22Rv1 (cell line): ENCODE measurements around the gene CAMK2B.

Source experiments
- H3K27ac ChIP-seq: fragments of 450-650 bp; 2 replicates; pipeline ENCODE4 v1.5.1; 2017
- CTCF ChIP-seq: fragments of 450-650 bp; IDR thresholded peaks from 2 replicates; pipeline ENCODE4 v1.5.1; 2017; ENCODE audit warnings: mild to moderate bottlenecking
- ZFX ChIP-seq: fragments of 450-650 bp; IDR thresholded peaks from 2 replicates; pipeline ENCODE4 v1.6.1; 2017; ENCODE audit warnings: antibody characterized with exemption, borderline replicate concordance

The CAMK2B gene

DNA sequence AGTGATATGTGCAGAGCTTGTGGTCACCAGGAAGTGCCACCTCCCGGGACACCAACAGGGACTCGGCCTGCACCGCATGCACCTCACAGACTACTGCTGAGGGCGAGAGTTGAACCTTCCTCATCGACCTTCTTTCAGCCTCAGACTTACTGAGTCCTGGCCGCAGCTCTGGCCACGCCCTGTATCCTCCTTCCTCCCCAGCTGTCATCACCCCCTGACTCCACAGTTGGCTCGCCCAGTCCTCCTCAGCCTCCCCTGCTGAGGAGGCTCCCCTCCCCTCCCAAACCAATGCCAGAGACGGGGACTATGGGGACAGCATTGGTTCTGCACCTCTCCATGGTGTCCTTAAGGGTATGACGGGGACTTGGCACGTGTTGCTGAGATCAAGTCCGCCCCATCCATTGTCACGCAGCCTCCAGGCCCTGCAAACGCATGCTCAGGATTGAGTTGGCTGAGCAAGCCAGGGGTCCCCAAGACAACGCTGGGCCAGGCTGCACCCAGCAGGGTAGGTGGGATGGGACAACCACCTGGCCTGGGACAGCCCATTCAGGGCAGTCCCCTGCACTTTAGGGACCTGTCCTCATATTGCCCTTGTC lies 75.7 kb downstream of the CAMK2B start:
- TF ChIP-seq ZFX (no peak), CTCF (no peak)
- no peak overlapping the region for H3K27ac ChIP-seq

- TF ChIP-seq ZFX, result no peak
- TF ChIP-seq CTCF, result no peak
- no peak overlapping the region for H3K27ac ChIP-seq
These were observed 77.3 kb downstream of the CAMK2B start for GRCh38 chr7:44247868-44248651.

DNA sequence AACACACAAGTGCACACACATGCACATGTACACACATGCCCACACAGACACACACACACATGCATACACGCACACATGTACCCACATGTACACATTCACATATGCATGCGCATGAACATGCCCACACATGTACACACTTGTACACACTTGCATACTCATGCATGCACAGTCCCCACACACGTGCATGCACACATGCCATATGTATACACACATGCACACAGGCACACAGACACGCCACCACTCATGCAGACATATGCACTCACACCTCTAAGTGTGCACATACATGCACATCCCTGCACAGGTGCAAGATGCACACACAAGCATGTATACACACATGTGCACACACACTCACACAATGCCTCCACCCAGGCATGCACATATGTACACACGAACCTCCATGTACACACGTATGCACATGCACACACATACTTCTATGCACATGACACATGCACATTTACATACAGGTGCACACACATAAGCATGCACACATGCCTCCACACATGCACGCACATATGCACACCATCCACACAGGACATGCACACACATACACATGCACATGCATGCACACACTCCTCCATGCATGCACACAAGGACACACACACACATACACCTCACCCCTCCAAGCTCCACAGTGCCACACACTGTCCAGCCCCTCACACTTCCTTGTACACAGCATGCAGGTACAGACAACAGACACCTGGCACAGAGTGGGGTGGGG lies 78.8 kb downstream of the CAMK2B start:
- TF ChIP-seq ZFX, result no peak
- no peak for TF ChIP-seq CTCF
- H3K27ac ChIP-seq, result no peak overlapping the region

- TF ChIP-seq CTCF, result peak; percentile 75
- TF ChIP-seq ZFX, result no peak
- H3K27ac ChIP-seq, result no peak overlapping the region
These were observed 81.1 kb downstream of the CAMK2B start for GRCh38 chr7:44244282-44244681.

- TF ChIP-seq CTCF, result no peak
- no peak for TF ChIP-seq ZFX
- no peak overlapping the region for H3K27ac ChIP-seq
These were observed 83.3 kb downstream of the CAMK2B start for GRCh38 chr7:44242091-44242490.

GRCh38 chr7:44240983-44241510 lies 84.3 kb downstream of the CAMK2B start:
- no peak overlapping the region for H3K27ac ChIP-seq
- TF ChIP-seq ZFX (no peak), CTCF (peak; percentile 95)
